Measurements from ENCODE around the gene KCNK6.
"Not testable (repeated sequence)": the region's sequence is repeated elsewhere in the genome, so short reads cannot be mapped to it uniquely, and the experiment has no call there.

Gene KCNK6

DNA sequence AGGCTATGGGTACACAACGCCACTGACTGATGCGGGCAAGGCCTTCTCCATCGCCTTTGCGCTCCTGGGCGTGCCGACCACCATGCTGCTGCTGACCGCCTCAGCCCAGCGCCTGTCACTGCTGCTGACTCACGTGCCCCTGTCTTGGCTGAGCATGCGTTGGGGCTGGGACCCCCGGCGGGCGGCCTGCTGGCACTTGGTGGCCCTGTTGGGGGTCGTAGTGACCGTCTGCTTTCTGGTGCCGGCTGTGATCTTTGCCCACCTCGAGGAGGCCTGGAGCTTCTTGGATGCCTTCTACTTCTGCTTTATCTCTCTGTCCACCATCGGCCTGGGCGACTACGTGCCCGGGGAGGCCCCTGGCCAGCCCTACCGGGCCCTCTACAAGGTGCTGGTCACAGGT, 6.9 kb downstream of the KCNK6 start:
- DNase-seq, result no peak

DNA sequence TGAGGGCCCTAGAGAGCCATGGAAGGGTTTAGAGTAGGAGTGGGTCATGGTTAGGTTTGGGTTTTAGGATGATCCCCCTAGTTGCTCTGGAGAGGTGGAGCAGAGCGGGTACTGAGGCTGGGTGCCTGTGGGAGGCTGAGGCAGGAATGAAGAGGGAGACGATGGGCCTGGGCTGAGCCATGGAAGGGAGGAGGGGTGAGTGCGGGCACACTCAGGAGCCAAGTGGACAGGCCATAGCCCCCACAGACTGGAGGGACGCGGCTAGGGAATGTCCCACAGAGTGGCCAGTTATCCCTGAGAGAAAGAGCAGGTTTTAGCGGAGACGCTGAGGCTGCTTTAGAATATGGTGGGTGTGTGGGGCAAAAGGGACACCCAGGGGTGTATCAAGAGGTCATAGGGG, 10.0 kb downstream of the KCNK6 start:
- no peak for DNase-seq

DNA sequence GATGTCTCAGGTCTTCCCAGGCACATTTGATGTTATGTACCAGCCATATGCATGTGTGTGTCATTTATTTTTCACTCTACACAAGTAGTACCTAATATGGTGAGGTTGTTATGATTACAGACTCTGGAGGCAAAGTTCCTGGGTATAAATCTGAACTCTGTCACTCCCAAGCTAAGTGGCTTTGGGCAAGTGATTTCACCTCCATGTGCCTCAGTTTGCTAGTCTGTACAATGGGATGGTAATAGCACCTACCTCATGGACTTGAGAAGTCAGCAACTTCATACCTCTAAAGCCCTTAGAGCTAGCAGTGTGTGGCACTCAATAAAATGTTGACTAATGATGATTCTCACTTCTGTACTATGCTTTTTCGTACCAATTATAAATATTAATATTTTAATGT, 12.1 kb downstream of the KCNK6 start:
- no peak for DNase-seq

- no peak for DNase-seq
These were observed 13.6 kb downstream of the KCNK6 start for GRCh38 chr19:38333245-38333644.

DNA sequence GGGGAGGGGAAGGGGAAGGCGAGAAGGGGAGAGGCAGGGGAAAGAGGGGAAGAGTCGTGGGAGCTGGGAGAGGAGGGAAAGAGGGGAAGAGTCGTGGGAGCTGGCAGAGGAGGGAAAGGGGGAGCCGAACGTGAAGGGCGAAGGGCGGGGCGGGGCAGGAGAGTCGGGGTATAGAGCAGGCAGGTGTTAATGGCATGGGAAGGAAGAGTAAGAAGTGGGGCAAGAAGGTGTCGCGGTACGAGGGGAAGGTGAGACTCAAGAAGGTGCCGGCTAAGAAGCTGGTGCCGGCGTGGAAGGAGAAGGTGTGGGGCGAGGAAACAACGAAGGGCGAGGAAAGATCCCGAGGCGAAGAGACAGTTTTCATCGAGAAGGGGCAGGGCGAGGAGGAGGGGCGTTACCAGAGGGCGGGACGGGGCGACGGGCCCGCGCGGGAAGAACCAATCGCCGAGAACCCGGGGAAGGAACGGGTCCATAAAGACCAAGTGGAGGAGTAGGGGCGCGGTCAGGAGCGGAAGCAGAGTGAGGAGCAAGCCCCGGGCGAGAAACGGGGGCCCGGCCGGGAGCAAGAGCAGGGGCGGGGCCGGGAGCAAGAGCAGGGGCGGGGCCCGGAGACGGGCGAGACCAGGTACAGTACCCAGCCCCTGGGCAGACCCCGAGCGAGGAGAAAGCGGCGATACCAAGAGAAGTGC, 16.4 kb downstream of the KCNK6 start:
- peak; percentile 99 for DNase-seq

- DNase-seq, result peak; percentile 99
These were observed 17.2 kb downstream of the KCNK6 start for GRCh38 chr19:38336638-38337359.

DNA sequence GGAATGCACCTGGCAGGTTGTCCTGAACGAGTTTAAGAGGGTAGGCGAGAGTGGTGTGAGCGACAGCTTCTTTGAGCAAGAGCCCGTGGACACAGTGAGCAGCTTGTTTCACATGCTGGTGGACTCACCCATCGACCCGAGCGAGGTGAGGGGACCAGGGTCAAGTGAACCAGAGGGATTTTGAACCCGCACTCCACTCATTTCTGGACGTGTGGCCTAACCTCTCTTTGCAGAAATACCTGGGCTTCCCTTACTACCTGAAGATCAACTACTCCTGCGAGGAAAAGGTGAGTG, 17.7 kb downstream of the KCNK6 start:
- DNase-seq, result no peak

- DNase-seq, result not testable (repeated sequence)
These were observed 19.4 kb downstream of the KCNK6 start for GRCh38 chr19:38339011-38339410.

DNA sequence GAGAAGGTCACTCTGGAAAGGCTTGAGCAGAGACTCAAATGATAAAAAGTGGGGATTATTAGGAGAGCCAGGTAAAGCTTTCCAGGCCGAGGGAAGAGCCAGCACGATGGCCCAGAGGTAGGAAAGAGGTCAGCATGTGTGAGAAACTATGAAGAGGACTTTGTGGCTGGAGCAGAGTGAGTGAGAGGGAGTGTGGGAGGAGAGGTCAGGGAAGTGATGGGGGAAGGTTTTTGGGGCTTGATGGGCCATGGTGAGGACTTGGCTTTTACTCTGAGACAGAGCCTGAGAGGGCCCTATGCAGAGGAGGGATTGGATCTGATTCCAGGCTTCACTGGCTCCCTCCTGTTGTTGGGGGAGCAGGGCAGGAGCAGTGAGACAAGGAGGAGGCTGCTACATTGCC, 21.3 kb downstream of the KCNK6 start:
- no peak for DNase-seq

- no peak for DNase-seq
These were observed 27.2 kb downstream of the KCNK6 start for GRCh38 chr19:38346837-38347236.

DNA sequence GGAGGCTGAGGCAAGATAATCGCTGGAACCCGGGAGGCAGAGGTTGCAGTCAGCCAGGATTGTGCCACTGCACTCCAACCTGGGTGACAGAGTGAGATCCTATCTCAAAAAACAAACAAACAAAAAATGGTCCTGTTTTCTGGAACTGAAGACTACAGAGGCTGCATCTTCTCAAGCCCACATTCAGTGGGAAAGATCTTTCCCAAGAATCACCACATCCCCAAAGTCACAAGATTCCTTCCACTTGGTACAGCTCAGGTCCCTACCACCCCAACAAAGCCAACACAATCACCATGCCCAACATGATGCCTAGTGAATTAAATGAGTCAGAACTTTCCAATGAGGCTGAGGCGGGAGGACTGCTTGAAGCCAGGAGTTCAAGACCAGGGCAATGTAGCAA, 31.2 kb downstream of the KCNK6 start:
- no peak for DNase-seq

DNA sequence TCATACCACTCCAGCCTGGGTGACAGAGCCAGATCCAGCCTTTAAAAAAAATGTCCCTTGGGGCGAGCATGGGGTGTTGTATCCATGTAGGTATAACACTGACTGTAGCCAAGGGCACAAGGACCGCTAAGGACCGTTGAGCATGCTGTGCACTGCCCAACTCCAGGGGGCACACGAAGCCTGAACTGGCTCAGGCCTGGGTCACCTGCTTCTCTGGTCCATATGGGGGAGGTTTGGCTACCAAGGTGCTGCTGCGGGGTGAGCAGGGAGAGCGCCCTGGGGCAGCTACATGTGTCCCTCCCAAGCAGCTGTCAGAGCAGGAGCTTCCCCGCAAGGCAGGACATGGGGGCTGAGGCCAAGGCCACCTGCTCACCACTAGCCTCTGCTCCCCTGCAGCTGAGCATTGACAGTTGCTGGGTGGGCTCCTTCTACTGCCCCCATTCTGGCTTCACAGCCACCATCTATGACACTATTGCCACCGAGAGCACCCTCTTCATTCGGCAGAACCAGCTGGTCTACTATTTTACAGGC, 32.3 kb downstream of the KCNK6 start:
- no peak for DNase-seq

DNA sequence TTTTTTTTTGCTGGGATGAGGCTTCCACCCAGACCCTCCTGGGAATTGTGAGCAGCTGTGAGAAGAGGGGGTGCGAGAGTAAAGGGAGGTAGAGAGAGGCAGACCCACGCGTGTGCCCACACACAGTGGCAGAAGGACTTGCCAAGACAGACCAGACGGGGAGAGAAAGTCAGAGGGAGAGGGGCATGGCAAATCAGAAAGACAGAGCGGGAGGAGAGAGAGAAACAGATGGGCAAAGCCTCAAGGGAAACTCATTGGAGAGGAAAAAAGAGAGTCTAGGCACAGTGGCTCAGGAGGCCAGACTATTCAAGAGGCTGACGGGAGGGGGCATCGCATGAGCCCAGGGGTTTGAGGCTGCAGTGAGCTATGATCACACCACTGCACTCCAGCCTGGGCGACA, 33.0 kb downstream of the KCNK6 start:
- no peak for DNase-seq

DNA sequence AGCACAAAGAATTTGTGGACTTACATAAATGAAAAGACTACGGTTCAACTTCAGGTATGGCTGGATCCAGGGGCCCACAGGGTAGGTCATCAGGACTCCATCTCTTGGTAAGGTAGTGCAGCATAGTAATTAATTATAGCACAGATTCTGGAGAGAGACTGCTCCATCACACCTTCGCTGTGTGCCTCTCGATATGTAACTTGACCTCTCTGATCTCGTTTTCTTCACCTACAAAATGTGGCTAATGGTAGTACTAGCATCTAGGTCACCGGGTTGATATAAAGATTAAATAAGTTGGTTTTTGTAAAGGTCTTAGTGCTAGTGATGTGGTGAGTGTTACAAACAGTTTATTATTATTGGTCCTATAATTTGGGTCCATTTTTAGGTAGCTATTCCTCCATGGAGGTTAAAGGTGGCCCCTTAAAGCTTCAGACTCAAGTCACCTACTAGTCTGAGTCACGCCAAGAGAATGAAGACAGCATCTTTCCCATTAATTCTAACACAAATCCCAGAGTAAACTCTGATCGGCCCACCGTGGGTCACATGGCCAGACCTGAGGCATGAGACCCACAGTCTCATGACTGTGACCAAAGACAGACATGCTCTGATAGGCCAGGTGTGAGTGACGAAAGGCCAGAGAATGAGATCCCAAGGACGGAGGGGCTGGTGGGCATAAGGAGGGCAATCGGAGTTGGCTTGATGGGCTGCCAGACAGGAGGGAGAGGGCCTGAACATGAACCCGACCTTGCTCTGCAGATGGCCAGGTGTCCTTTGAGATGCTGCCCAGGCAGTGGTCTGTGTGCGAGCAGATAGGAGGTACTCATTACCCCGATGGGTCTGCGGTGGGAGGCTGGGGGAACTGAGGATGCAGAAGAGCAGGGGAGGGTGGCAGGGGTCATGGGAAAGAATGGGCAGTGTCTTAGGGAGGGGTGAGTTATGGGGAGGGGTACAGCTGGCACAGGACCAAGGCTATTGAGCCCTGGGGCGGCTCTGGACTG, 36.4 kb downstream of the KCNK6 start:
- no peak for DNase-seq

- DNase-seq, result no peak
These were observed 38.4 kb downstream of the KCNK6 start for GRCh38 chr19:38358071-38358470.

DNA sequence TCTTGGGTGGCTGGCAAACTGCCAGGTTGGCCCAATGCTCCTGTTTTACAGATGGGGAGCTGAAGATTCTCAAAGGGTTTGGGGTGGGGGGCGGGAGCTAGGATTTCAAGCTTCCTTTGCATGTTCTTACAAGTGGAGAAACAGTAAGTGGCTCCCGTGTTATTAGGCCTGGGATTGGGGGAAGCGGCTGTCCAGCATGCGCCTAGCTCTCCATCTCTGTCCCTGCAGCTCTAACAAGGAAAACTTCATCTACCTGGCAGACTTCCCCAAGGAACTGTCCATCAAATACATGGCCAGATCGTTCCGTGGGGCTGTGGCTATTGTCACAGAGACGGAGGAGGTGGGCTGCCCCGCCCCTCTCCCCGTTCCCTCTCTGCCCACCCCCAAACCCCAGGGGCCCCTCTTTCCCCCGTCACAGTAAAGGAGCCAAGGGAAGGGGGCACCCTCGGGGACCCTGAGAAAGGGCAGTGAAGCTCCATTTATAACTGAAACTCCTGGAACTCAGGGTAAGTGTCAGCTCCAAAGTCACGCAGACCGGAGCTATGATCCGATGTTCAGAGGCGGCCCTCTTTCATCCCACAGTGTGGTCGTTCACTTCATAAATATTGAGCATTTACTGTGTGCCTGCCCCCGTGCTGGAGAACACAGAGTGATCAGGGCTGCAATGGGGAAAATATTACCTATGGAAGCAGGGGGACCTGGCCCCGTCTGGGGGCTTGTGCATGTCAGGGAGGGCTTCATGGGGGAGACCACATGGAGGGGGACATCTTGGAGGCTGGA, 39.8 kb downstream of the KCNK6 start:
- no peak for DNase-seq

GRCh38 chr19:38360351-38360750, 40.7 kb downstream of the KCNK6 start:
- DNase-seq, result no peak

- no peak for DNase-seq
These were observed 41.4 kb downstream of the KCNK6 start for GRCh38 chr19:38360839-38361631.

DNA sequence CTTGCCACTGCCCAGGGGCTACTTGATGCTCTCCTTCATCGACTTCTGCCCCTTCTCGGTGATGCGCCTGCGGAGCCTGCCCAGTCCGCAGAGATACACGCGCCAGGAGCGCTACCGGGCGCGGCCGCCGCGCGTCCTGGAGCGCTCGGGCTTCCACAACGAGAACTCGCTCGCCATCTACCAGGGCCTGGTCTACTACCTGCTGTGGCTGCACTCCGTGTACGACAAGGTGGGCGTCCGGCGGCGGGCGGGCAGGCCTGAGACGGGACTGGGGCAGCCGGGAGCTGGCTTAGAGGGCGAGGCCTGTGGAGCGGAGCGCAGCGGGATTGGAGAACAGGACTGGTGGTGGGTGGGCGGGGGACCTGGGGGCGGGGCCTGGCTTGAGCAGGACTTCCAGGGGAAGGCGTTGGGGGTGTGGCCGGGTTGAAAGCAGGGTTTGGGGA, 42.0 kb downstream of the KCNK6 start:
- peak; percentile 84 for DNase-seq

DNA sequence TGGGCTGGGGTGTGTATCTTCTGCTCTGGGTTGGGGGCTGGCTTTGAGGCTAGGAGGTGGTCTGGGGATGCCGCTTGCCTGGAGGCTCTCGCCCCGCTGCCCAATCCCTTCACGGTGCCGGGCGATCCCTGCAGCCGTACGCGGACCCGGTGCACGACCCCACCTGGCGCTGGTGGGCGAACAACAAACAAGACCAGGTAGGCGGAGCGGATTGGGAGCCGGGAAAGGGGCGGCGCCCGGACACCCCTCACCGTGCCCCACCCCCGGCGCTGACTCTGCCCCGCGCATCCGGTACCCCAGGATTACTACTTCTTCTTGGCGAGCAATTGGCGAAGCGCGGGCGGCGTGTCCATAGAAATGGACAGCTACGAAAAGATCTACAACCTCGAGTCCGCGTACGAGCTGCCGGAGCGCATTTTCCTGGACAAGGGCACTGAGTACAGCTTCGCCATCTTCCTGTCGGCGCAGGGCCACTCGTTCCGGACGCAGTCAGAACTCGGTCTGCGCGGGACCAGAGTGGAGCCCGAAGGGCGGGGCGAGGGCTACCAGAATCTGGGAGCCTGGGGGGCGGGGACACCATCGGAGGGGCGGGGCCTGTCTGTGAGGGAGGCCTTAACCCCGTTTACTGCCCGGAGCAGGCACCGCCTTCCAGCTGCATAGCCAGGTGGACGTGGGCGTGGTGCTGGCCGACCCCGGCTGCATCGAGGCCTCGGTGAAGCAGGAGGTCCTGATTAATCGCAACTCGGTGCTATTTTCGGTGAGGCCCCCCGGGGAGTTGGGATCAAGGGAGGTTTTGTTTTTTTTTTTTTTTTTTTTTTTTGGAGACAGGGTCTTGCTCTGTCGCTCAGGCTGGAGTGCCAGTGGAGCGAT, 42.7 kb downstream of the KCNK6 start:
- DNase-seq, result peak; percentile 85

All from suppressor macrophage treated with lipopolysaccharide for 4 hours (primary cell).